Activated CD8-positive, alpha-beta memory T cell treated with anti-CD3 and anti-CD28 coated beads, Interleukin-2, amount 50 U/mL, for 1 hour (primary cell): ENCODE measurements around the gene FOXL2NB.

Experiments used
- DNase-seq: peaks from one replicate; pipeline ENCODE4 v3.0.0-alpha.2; 2020; ENCODE audit errors: extremely low read depth

Gene FOXL2NB

DNA sequence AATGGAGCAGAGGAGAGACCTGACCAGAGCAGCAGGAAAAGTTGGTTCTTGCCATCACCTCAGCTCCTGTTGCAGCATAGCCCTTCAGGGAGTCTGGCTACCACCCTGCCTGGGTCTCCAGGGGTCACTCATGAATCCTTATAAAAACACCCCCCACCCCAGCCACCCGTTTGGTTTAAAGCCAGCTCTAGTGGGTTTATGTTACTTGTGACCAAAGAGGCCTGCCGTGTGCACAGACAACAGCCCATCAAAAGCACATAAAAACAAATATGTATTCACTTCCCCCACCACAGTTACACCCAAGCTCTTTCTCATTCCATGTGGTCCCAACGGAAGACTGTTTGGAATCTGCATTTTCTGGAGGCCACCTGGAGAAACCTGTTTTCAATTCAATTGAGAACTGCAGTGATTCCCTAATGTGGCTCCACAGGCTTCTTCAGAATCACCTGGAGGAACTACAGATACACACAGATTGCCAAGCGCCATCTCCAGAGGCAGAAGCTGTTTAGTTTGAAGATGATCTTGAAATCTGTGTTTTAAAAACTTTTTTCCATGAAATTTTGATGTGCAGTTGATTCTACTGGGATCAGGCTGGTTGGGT, 13.8 kb upstream of the FOXL2NB start:
- DNase-seq, result no peak

DNA sequence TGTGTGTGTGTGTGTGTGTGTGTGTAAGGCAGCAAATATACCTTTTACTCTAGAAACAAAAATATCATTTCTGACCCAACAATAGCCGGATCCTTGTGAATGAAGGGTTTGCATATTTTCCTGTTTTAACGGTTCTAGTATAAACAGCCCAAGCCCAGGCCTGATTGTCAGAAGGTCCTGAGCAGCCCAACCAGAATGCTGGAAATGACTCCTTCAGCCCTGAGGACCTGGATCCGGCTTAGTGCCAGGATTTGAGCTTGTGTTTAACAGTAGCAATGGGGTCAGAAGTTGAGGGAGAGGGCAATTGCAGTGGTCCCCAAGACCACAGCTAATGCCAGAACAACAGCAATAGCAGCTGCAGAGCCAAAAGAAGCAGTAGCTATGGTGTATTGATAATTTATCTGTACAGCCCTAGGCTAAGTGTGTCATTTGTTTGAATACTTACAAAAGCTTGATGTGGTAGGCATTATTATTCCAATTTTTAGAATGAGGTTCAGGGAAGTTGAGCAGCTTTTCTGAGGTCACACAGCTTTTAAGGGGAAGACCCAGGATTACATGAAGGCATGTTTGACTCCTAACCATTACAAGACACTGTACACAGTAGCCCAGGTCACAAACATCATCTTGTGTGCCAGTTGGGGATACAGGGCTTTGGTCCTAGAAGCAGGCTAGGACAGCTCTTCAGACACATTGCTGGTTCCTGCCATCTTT, 12.9 kb upstream of the FOXL2NB start:
- no peak for DNase-seq

DNA sequence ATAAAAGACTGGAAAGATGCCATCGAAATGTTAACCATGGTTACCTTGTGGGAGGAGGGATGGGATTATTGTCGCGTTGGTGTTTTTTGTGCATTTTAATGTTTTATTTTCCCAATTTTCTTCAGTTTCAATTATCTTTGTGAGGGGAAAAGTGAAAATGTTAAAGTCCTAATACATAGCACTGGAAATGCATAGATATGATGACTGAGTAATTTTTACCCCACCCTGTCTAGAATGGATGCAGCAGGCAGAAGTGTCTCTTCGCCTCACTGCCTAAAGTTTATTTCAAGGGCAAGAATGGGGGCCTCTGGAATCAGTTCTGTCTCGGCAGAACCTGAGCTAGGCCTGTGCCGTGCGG, 11.5 kb upstream of the FOXL2NB start:
- DNase-seq, result no peak

DNA sequence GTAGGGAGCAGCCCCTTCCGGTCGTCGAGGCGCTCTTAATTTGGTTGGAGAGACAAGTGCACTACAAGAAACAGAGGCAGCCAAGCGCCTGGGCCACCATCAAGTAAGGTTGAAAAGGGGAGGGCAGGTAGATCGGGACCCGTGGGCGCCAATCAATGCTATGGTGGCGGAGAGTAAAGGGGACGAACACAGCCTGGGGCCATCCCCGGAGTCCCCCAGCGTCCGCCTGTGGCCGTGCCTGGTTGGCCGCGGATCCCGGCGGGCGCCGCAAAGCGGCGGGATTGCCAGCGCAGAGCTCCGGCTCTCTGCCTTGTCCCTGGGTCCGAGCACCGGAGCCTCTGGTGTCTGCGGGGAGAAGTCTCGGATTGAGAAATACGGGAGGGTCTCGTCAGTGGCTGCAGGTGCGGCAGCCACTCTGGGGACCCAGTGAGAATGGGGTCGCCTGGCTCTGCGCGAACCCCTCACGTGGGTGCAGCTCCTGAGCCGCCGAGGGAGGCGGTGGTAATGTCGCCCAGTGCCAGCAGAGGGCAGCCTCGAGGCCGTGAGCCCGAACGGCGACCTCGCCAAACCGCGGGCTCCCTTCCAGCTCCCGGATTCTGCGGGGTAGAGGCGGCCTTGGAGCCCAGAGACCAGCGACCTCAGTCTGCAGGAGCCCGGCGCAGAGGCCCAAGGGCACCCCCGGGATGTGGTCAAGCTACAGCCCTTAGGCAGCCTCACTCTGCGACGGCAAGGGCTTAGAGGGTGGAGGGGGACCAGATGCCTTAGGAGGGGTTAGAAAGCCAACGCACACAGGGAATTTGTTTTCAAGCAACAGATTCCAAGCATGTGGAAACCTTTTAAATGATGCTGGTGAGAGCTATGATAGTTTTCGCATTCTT, 10.9 kb upstream of the FOXL2NB start:
- no peak for DNase-seq

DNA sequence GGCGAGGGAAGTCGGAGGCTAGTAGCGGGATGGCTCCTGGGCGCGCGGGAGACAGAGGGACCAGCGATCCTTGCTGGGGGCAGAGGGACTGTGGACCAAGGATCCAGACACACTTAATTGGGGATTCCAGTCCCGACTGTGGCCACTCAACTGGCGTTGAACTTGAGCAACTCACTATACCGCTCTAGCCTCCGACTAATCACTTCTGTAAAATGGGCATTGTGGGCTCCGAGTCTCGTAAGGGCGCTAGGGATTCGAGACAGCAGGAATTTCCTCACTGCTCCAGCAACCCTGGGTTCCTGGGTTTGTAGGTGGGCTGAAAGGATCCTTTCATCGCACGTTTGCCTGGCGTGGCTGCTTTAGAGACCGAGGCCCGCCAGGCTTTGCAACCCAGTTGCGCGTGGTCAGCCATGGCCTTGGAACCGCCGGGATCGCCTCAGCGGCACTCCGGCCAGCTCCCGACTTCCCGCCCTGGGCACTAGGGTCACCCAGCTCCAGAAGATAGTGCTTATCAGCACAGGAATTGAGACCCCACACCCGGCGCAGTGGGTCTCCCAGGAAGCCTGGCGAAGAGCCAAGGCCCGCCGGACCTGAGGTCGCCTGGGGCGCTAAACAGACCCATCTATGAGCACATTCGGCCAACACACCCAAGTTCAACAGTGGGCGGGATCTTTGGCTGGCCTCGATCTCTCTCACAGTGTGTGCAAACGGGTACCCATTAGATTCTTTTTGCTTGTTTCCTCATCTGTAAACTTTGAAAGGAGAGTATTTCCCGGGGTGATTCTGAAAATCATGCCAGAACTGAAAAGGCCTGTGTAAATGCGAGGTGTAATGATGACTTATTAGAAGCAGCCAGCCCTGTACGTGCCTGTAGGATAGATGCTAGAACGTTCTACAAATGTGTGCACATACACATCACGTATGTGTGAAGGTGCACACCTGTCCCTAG, 10.0 kb upstream of the FOXL2NB start:
- DNase-seq, result no peak

DNA sequence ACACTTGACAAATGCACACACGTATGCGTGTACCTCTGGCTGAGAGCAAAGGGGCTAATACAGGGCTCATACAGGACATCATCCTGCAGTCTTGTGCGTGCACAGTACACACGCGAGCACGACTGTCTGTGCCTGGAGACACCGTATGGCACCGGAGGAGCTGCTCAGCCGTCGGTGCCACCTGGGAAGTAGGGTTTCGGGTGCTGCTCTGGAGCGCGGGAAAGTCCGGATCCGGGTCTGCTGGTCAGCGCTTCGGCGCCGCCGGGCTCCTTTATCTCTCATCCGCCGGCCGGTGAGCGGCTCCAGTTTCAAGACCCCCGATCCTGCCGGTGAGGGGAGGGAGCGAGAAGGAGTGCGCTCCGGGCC, 9.3 kb upstream of the FOXL2NB start:
- DNase-seq, result no peak

DNA sequence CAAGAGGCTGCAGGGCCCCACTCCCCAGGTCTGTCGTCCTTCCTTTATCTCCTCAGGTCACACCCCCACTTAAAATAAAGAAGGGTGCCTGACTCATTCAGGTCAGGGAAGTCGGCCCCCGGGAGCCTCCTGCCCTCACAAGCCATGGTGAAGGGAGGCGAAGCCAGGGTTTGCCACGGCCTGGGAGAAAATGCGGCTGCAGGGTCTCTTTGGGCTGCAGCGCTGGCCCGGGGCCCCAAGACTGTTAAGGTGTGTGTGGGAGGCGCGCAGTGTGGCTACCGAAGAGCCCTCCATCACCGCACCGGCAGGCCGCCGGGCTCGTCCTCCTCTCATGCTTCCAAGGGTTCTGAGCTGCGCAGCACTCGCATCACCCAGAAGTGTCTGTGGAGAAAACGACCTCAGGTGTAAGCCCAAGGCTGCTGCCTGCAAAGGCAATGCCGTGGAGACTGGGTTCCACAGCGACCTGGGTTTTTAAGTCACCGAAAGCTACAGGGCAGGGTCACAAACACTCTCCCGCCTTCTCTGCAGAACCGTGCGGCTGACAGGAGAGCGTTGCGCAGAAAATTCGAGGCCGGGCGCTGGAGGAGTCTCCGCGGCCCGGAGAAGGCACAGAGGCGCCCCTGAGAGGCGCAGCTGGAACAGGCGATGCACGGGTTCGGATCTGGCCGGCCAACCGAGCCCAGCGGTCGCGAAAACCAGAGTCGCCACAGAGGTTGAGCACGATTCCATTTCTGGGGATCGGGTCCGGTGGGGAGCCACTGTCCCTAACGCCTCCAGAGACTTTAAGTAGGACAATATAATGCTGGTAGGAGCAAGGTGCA, 8.8 kb upstream of the FOXL2NB start:
- no peak for DNase-seq

DNA sequence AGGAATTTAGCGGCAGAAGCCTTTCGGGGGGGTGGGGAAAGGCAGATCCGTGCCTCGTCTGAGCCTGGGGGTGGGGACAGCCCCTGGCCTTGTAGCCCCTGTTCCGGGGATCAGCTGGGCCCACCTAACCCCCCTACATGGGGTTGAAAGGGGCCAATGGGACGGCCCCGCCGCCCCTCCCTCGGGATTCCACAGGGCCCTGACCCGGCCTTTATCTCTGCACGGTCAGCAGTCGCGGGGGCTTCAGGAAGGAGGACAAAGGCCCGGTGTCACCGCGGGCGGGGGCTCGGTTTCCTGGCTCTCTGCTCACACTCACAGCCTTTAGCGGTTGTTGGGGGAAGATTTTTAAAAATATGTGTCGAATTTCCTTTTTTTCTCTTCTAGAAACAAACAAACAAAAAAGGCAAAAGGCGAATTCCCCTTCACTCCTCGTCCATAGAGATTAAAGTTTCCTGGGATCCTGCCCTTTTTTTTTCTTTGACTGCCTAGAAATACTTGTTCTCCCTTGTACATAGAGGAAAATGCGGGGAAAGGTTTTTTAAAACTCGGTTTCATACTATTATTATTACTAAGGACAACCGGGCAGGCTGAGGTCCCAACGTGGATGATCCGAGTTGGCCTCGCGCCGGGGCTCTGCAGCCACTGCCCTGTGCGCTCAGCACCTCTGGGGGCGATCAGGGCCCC, 8.0 kb upstream of the FOXL2NB start:
- no peak for DNase-seq

DNA sequence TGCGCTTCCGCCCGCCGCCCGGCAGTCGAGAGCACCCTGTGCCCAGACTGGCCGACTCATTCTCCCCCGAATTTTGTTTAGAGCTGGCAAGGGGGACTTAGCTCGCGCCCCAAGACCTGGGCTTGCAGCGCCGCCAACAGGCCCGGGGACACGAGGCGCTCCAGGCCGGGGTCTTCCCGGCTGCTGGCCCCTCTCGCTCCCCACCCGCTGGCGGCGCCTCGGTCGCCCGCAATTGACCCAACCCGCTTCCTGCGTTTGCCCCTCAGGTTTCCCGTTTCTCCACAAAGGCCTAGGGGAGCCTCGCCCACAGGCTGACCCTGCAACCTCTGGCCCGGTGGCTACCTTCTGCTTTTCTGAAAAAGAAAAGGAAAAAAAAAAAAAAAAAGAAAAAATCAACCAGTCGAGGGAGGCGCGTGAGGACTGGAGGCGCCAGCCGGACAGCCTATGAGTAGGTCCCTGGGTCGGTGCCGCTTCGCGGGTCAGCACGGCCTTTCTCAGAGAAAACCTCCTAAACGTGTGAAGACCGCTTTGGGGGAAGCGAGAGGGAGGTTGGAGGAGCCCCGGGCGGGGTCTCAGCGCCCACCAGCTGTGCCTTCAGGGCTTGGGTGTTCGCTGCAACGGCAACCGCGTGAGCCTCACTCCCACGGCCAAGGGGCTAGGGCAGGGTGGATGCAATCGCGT, 7.3 kb upstream of the FOXL2NB start:
- DNase-seq, result no peak

DNA sequence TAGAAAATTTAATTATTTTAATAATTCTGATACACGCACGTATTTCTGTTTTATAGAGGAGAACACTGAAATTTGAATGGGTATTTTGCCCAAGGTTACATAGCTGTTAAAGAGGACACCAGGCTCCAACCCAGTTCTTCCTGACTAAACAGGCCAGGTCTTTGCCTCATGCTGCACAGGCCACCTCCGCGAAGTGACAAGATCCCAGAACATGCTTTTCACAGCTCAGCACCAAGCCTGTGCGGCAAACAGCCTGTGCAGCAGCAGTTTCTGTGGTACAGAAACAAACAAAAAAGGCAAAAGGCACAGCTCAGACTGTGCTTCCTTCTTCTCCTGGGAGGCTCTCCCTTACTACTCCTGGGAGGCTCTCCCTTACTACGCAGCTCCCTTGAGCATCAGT, 6.6 kb upstream of the FOXL2NB start:
- DNase-seq, result no peak

DNA sequence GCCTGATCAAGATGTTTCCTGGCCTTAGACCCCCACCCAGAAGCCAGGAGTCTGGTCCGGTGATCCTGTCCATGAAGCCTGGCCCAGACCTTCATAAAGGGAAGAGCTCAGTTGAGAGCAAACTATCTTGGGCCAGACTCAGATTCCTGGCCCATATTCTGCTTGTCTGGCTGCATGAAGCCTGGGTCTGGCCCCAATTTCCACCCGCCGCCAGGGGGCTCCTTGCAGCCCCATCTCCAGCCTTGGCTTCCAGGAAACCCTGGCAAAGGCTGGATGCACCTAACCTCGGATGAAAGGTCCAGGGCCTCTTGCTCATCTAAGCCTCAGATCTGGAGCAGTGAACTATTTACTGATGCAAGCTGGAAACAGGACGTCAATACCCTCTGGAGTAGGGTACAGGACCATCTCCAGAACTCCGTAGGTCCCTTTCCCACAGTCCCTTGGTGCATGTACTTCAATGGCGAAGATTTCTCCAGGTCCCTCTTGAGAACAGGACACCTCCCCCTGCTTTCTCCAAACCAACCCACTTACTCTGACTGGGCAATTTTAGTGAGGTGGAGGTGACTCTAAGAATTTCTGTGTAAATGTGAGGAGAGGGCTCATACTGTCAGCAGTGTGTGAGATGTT, 5.6 kb upstream of the FOXL2NB start:
- no peak for DNase-seq

DNA sequence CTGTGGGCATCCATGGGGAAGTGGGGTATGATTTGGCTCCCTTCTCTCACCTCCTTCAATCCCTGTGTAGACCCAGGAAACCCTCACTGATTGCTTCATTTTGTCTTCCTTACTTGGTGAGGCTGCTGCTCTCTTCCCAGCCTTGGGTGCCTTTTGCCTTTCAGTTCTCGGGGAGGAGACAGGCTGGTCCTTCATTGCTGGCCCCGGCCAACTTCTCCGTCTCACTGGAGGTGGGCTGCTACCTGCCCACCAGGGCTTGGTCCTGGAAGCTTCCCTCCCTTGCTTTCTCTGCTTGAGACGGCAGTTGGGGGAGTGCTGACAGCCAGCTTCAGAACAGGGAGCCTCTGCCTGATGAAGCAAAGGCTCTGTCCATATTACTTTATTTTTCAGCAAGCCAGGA, 4.7 kb upstream of the FOXL2NB start:
- no peak for DNase-seq

DNA sequence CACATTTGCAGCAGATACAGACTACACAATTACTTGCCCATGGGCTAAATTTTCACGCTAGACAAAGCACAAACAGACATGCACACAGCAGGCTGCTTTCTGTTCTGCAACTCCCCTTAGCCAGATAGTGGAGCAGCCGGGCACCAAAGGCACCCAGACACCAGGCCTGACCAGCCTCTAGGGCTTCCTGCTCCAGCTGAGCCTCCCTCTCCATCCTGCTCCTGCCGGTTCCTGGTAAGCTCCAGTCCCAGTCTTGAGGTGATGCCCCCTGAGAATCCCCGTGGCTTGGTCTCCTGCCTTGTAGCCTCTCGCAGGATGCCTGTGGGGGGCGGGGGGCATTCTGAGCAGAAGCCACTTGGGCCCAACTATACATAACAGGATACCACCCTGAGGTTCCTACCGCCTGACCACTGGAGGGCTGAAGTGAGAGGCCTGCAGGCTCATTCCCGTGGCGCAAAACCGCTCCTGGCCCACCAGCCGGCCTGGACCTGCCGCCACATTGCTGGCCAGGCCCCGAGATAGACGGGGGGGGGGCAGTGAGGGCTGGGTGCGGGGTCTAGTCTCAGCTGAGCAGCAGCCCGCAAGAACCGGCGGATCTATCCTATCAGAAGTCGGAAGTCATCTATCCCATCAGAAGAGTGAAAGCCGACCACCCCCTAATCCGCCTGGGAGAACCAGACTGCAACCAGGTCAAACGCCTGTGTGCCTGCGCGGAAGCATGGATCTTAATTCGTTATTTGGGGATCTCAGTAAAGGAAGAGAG, 4.0 kb upstream of the FOXL2NB start:
- no peak for DNase-seq

DNA sequence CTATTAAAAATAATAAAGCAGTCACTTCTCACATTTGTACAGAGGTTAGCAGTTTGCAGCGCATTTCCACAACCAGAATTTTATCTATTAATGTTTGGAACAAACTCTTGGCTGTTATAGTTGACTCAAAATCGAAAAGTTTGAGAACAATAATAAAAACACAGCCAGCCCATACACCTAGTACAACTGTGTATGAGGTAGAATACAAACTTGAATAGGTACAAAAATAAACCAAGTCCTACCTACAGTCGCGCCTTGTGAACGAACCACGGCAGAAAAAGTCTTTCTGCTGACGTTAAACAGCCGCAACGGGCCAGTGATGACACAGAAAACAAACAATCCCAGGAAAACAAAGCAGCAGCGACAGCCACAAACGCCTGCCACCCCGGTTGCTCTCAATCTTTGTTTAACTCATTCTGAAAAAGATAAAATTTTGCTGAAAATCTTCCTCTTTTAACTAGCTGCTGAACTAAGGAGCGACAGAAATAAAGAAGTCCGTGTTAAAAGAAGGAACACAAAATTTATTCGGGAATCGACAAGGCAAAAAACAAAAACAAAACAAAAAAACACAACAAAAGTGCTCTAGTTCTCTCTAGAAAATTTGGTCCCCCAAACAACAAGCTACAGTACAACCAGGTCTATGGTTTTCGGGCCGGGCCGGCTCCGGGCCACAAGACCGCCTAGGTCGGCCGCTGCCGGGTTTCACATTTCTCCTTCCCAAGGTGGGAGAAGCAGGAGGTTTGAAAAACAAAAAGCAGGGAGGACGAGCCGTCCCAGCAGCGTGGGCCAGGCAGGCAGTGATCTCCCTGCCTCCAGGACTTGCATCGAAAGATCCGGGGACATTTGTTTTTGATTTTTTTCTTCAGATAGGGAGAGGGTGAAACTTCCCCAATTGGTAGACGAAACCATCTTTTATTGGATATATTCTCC, 3.0 kb upstream of the FOXL2NB start:
- DNase-seq, result no peak

DNA sequence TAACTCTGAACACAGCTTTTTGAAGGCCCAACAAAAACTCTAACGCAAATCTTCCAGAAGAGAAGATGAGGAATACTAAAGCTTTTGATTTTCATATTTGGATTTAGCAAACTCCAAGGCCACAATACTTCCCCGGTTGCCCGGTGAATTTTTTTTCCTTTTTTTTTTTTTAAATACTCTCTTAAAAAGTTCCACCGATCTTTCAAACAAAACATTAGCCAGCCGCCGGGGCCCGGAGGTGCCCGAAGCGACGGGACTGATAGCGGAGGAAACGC, 2.4 kb upstream of the FOXL2NB start:
- DNase-seq, result no peak

DNA sequence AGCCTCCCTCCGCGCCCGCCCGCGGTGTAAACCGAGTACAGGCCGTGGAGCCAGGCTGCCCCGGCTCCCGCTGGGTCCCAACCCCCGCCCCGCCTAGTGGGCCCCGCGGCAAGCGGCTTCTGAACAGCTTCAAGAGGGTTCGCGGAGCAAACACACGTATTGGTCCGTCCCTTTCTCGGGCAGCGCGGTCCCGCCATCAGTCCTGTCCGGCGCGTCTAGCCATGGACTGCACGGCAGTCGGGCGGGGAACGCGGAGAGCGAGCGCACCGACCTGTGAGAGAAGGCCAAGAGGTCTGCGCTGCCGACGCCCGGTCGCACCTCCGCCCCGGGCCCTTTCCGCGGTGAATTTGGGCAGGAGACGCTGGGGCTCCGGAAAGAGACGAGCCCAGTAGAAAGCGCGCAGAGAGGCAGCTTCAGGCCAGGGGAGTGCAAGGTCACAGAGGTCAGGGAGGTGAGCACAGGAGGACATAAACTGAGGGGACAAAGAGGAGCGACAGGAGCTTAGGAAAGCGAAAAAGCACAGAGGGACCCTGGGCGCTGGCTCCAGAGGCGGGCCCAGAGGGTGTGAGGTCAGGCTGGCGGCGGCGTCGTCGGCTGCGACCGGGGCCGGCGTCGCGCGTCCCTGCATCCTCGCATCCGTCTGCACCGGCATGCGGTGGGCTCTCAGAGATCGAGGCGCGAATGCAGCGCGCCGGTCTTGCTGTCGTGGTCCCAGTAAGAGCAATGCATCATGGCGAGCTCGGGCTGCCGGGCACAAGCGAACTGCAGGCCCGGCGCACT, 1.9 kb upstream of the FOXL2NB start:
- DNase-seq, result no peak
